ENCODE results near the gene ITSN2. TPM values are rescaled to one million over a fixed set of nuclear protein-coding genes. Genes with fewer than 3 reads are reported as not detected.

ITSN2 gene
- total RNA-seq, 4 donors from 2014 or later: 44.3 to 73.3 (median 52.8) TPM

DNA sequence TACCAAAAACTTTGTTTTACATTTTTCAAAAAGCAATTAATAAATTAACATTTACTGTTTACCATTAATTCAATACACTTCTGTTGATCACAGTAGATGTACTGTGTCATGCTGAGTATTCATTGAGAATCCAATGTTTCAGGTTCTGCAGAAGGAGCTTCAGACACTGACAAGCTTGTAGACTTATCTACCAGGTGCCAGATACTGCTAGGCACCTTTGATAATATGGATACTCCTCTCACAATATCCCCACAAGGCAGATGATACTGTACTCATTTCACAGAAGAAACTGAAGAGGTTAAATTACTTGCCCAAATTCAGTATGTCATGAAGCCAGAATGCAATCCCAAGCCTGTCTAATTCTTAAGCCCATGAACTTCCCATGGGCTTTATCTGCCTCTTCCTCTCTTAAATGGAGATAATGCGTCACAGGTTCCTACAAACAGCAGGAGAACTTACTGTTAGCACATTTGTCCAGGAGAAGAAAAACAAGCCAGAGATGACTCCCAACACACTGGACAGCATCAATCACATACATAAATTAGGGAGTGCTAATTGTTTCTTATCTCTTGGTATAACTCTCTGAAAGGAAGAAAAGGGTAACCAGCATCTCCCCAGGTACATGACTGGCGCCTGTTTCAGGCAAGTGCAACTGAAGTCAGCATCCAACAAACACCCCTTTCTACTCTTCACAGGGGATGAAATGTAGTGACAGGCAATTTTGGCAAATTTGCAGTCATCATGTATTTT, 27.4 kb downstream of the ITSN2 start:
- DNase-seq (ENCODE audit: low spot score) (no peak), ATAC-seq (ENCODE audit: low FRiP score) (no peak)
- TF ChIP-seq, protein P1, sequence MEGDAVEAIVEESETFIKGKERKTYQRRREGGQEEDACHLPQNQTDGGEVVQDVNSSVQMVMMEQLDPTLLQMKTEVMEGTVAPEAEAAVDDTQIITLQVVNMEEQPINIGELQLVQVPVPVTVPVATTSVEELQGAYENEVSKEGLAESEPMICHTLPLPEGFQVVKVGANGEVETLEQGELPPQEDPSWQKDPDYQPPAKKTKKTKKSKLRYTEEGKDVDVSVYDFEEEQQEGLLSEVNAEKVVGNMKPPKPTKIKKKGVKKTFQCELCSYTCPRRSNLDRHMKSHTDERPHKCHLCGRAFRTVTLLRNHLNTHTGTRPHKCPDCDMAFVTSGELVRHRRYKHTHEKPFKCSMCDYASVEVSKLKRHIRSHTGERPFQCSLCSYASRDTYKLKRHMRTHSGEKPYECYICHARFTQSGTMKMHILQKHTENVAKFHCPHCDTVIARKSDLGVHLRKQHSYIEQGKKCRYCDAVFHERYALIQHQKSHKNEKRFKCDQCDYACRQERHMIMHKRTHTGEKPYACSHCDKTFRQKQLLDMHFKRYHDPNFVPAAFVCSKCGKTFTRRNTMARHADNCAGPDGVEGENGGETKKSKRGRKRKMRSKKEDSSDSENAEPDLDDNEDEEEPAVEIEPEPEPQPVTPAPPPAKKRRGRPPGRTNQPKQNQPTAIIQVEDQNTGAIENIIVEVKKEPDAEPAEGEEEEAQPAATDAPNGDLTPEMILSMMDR (IDR thresholded peaks at IDR 0.05): no peak

DNA sequence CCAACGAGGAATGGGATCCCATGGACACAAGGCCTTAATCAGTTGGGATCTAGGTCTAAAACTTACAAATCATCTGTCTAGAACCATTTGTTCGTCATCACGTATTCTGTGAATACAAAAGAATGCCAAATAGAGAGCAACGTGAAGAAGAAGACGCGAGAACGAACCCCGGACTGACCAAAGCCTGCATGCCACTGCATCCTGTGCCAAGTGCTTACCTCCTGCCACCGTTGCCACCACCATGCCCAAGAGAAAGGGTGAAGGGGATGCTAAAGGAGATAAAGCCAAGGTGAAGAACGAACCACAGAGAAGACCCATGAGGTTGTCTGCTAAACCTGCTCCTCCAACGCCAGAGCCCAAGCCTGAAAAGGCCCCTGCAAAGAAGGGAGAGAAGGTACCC, 30.2 kb downstream of the ITSN2 start:
- DNase-seq (ENCODE audit: low spot score) (no peak), ATAC-seq (ENCODE audit: low FRiP score) (no peak)
- TF ChIP-seq, protein P1 (IDR thresholded peaks at IDR 0.05): no peak

DNA sequence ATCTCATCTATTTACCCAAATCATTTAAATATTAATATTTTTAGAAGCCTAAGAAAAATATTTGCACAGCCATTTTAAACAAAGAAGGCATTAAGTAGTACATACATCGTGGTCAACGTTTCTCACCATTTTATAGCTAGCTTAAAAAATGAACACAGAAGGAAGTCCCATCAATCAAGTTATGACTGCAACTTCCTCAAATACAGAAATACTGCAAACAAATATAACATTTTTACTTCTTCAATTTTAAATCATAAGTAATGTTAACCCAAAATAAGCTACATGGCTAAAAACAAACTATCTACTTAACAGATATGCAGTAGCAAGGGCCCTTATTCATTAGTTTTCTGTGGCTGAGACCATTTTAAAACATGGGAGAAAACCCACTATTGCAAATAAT, 30.6 kb downstream of the ITSN2 start:
- DNase-seq (ENCODE audit: low spot score) (no peak), ATAC-seq (ENCODE audit: low FRiP score) (no peak)
- TF ChIP-seq, protein P1 (IDR thresholded peaks at IDR 0.05): no peak

DNA sequence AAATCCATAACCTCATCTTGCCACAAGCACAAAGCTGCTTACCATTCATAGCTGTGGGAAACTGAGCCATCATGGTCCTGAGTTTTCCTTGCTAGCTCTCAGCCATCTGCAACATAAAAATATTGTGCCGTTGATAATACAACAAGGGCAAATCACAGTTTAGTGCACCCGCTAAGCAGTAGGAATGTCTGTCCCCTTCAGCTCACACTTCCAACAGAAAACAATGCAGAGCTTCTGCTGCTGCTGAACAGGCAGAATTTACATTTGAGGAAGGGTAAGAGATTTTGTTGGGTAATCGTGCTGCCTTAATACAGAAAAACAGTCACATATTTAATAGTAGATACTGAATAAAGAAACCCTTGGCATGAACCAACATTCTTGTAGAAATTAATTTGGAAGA, 32.3 kb downstream of the ITSN2 start:
- DNase-seq (ENCODE audit: low spot score) (no peak), ATAC-seq (ENCODE audit: low FRiP score) (no peak)
- TF ChIP-seq, protein P1 (IDR thresholded peaks at IDR 0.05): no peak

DNA sequence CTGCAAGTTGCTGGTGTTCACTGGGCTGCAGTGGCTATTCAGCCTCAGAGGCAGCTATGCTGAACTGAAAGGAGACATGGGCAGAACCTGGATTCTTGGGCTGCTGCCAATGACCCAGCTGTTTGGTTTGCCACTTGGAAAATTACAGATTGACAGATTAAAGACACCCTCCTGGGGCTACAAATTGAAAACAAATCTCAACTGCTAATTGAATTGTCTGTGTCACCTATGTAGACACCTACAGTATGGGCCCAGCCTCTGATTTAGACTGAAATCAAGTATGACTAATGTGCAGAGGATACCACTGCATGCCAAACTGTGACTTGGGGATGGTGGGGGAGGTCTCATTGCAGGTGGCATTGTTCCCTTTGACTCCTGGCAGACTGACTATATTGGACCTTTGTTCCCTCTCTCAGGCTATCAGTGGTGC, 42.8 kb downstream of the ITSN2 start:
- no peak for DNase-seq (ENCODE audit: low spot score)
- TF ChIP-seq, protein P1 (IDR thresholded peaks at IDR 0.05): no peak

DNA sequence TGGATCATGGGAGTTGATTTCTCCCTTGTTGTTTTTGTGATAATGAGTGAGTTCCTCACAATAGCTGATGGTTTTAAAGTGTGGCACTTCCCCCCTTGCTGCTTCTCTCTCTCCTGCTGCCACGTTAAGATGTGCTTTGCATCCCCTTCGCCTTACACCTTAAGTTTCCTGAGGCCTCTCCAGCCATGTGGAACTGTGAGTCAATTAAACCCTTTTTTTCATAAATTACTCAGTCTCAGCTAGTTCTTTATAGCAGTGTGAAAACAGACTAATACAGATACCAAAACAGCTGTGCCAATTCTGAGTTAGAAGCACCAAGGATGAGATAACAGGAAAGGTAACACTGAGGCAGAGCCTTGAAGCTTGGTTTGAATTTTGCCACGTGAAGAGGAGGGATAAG, 44.7 kb downstream of the ITSN2 start:
- no peak for DNase-seq (ENCODE audit: low spot score)
- no peak for ATAC-seq (ENCODE audit: low FRiP score)
- TF ChIP-seq, protein P1 (IDR thresholded peaks at IDR 0.05): no peak

More for the DNA sequence above, 42.8 kb downstream of the ITSN2 start:
- no peak for ATAC-seq (ENCODE audit: low FRiP score)
